Naive thymus-derived CD4-positive, alpha-beta T cell (primary cell): ENCODE results near the gene LIX1. TPM values are rescaled to one million over a fixed set of nuclear protein-coding genes. Genes with fewer than 3 reads are reported as not detected.

Source experiments
- ATAC-seq: fragments of 150-1000 bp; cut with Tn5 transposase; 2 replicates; pipeline ENCODE4 v1.10.0; 2021; ENCODE audit warnings: mild to moderate bottlenecking, moderate library complexity
- CTCF ChIA-PET: fragments of 350-600 bp; sonication (Branson Sonifier 250); formaldehyde crosslinking; loops from one replicate; lab custom pipeline; 2021; ENCODE audit warnings: antibody characterized with exemption; lab: Charles Lee
- POLR2A ChIA-PET: fragments of 350-600 bp; sonication (Branson Sonifier 250); formaldehyde crosslinking; loops from one replicate; lab custom pipeline; 2021; ENCODE audit warnings: antibody characterized with exemption, inconsistent platforms; lab: Charles Lee
- DNase-seq, 9 donors: peaks; one replicate each; pipeline versions ENCODE4 v3.0.0 to v3.0.0-alpha.2; 2020 to 2022; ENCODE audit warnings: mixed read lengths in 1 of 9
- H3K27ac ChIP-seq: one replicate; pipeline ENCODE4 v1.7.0; 2013; ENCODE audit warnings: mild to moderate bottlenecking, low read depth, low read length, moderate library complexity
- H3K27me3 ChIP-seq, 2 donors: one replicate each; pipeline ENCODE4 v1.7.0; 2013; ENCODE audit warnings: low read length in 2 of 2, mild to moderate bottlenecking in 2 of 2, moderate library complexity in 2 of 2; ENCODE audit not compliant: control insufficient read depth in 2 of 2, insufficient read depth in 2 of 2
- H3K36me3 ChIP-seq, 3 experiments: 1 replicate in 2 of 3; 2 replicates in 1 of 3; pipeline ENCODE4 v1.7.0; 2013; ENCODE audit warnings: low read length in 3 of 3, mild to moderate bottlenecking in 3 of 3, moderate library complexity in 1 of 3; ENCODE audit not compliant: insufficient read depth in 3 of 3, control insufficient read depth in 2 of 3
- H3K4me1 ChIP-seq, 2 donors: one replicate each; pipeline ENCODE4 v1.7.0; 2013; ENCODE audit warnings: low read length in 2 of 2, mild to moderate bottlenecking in 2 of 2, moderate library complexity in 1 of 2; ENCODE audit not compliant: control insufficient read depth in 2 of 2, insufficient read depth in 2 of 2
- H3K4me3 ChIP-seq: 2 replicates; pipeline ENCODE4 v1.7.0; 2013; ENCODE audit warnings: mild to moderate bottlenecking, low read length
- H3K9me3 ChIP-seq, 3 experiments: 1 replicate in 2 of 3; 2 replicates in 1 of 3; pipeline ENCODE4 v1.7.0; 2013; ENCODE audit warnings: low read length in 3 of 3; ENCODE audit not compliant: control insufficient read depth in 2 of 3
- H3K27ac Mint-ChIP-seq, 9 donors: one replicate each; pipeline ENCODE4 v1.8.0; 2020 to 2022; ENCODE audit warnings: mixed read lengths in 9 of 9, mild to moderate bottlenecking in 8 of 9, moderate library complexity in 5 of 9, inconsistent platforms in 2 of 9
- H3K27me3 Mint-ChIP-seq, 5 donors: one replicate each; pipeline ENCODE4 v1.8.0; 2021 to 2022; ENCODE audit warnings: mixed read lengths in 5 of 5, mild to moderate bottlenecking in 1 of 5
- H3K36me3 Mint-ChIP-seq, 5 donors: one replicate each; pipeline ENCODE4 v1.8.0; 2020 to 2022; ENCODE audit warnings: mixed read lengths in 5 of 5, mild to moderate bottlenecking in 3 of 5, inconsistent platforms in 1 of 5
- H3K4me1 Mint-ChIP-seq, 7 donors: one replicate each; pipeline ENCODE4 v1.8.0; 2020 to 2022; ENCODE audit warnings: mixed read lengths in 7 of 7, mild to moderate bottlenecking in 3 of 7, inconsistent platforms in 1 of 7
- H3K4me3 Mint-ChIP-seq, 10 donors: one replicate each; pipeline ENCODE4 v1.8.0; 2020 to 2022; ENCODE audit warnings: mild to moderate bottlenecking in 10 of 10, mixed read lengths in 10 of 10, moderate library complexity in 6 of 10, inconsistent platforms in 2 of 10
- H3K9me3 Mint-ChIP-seq, 11 donors: one replicate each; pipeline ENCODE4 v1.8.0; 2020 to 2022; ENCODE audit warnings: mixed read lengths in 11 of 11, mild to moderate bottlenecking in 4 of 11, inconsistent platforms in 1 of 11, moderate library complexity in 1 of 11
- intact Hi-C, 2 donors: fragments of 100-400 bp; cut with micrococcal nuclease; formaldehyde crosslinking; loops; one replicate each; pipeline ENCODE4 v1.15.1; 2023
- polyA plus RNA-seq, 2 donors: library from polyadenylated mRNA; unstranded; fragments of 300-500 nt; fragmentation: Illumina TruSeq; gene quantifications; one replicate each; pipeline ENCODE4 v1.2.3, GENCODE V29; 2021
- total RNA-seq, 6 experiments: library from RNA in 5 of 6; stranded (reverse) in 5 of 6; gene quantifications; 1 replicate in 5 of 6; 2 replicates in 1 of 6; pipeline ENCODE4 v1.2.3 and lab custom pipeline; 2021 to 2026

Gene LIX1
- total and polyA plus RNA-seq, 7 experiments from 2014 or later = not detected

GRCh38 chr5:97062046-97062445 lies 80.4 kb downstream of the LIX1 start:
- no peaks in the 10 kb centered on the region for H3K36me3 ChIP-seq
- no peak overlapping the region for H3K4me3 Mint-ChIP-seq
- DNase-seq (no peak), ATAC-seq (no peak)
- H3K9me3 ChIP-seq = no peaks in the 10 kb centered on the region
- H3K36me3 Mint-ChIP-seq = peaks cover 0 to 15% (median 12%) of the 10 kb centered on the region in 5 donors
- peaks cover 0 to 23% (median 10%) of the 10 kb centered on the region in 11 donors for H3K9me3 Mint-ChIP-seq
- H3K4me3 ChIP-seq = no peak overlapping the region
- H3K27me3 Mint-ChIP-seq = peaks cover 0 to 38% (median 0%) of the 10 kb centered on the region in 5 donors
- H3K4me1 ChIP-seq = no peaks in the 10 kb centered on the region
- POLR2A ChIA-PET = no interaction called here
- H3K4me1 Mint-ChIP-seq = no peaks in the 10 kb centered on the region
- CTCF ChIA-PET = no interaction called here
- no peak overlapping the region for H3K27ac Mint-ChIP-seq
- H3K27me3 ChIP-seq = no peaks in the 10 kb centered on the region
- H3K27ac ChIP-seq = no peak overlapping the region
- intact Hi-C loops = no loop called here

GRCh38 chr5:97056263-97056662 lies 86.1 kb downstream of the LIX1 start:
- CTCF ChIA-PET = no interaction called here
- peaks cover 0 to 18% (median 12%) of the 10 kb centered on the region in 5 donors for H3K36me3 Mint-ChIP-seq

GRCh38 chr5:97049175-97049574 lies 93.2 kb downstream of the LIX1 start:
- POLR2A ChIA-PET = interaction anchor here (0.6 kb wide), 1 partner anchor 55 kb away, joined by 3 read pairs; no protein-coding TSS in a partner anchor
- Histone ChIP-seq H3K36me3 (no peaks in the 10 kb centered on the region), H3K4me1 (no peaks in the 10 kb centered on the region), H3K9me3 (no peaks in the 10 kb centered on the region), H3K27ac (no peak overlapping the region), H3K4me3 (no peak overlapping the region), H3K27me3 (no peaks in the 10 kb centered on the region)
- ATAC-seq (no peak), DNase-seq (no peak)
- H3K27ac Mint-ChIP-seq = no peak overlapping the region
- H3K27me3 Mint-ChIP-seq = peaks cover 0 to 57% (median 0%) of the 10 kb centered on the region in 5 donors
- peaks cover 0 to 5% (median 0%) of the 10 kb centered on the region in 5 donors for H3K36me3 Mint-ChIP-seq
- peaks cover 0 to 9% (median 0%) of the 10 kb centered on the region in 11 donors for H3K9me3 Mint-ChIP-seq
- no peak overlapping the region for H3K4me3 Mint-ChIP-seq
- CTCF ChIA-PET = no interaction called here
- H3K4me1 Mint-ChIP-seq = peaks cover 0 to 5% (median 0%) of the 10 kb centered on the region in 7 donors
- intact Hi-C loops = no loop called here

More at GRCh38 chr5:97056263-97056662, 86.1 kb downstream of the LIX1 start:
- Mint-ChIP-seq H3K27me3 (peaks cover 0 to 62% (median 4%) of the 10 kb centered on the region in 5 donors), H3K9me3 (peaks cover 4 to 29% (median 10%) of the 10 kb centered on the region in 11 donors), H3K27ac (no peak overlapping the region), H3K4me3 (no peak overlapping the region), H3K4me1 (peaks cover 0 to 2% (median 0%) of the 10 kb centered on the region in 7 donors)
- H3K27ac ChIP-seq = no peak overlapping the region
- no peak for DNase-seq
- H3K36me3 ChIP-seq = no peaks in the 10 kb centered on the region
- no peaks in the 10 kb centered on the region for H3K27me3 ChIP-seq
- POLR2A ChIA-PET = no interaction called here
- ATAC-seq = no peak
- no peaks in the 10 kb centered on the region for H3K9me3 ChIP-seq
- H3K4me1 ChIP-seq = no peaks in the 10 kb centered on the region
- intact Hi-C loops = no loop called here
- H3K4me3 ChIP-seq = no peak overlapping the region

- H3K9me3 ChIP-seq = no peaks in the 10 kb centered on the region
- no peak overlapping the region for H3K27ac Mint-ChIP-seq
- H3K27ac ChIP-seq = no peak overlapping the region
- H3K4me3 Mint-ChIP-seq = no peak overlapping the region
- H3K4me1 ChIP-seq = no peaks in the 10 kb centered on the region
- intact Hi-C loops = loop anchor here in 1 of 2 donors (2.0 kb wide), 1 partner anchor 294 kb away; no protein-coding TSS in a partner anchor
- ChIA-PET POLR2A (interaction anchor here (0.6 kb wide), 1 partner anchor 1168 kb away, joined by 4 read pairs; no protein-coding TSS in a partner anchor), CTCF (interaction anchor here (1.2 kb wide), 1 partner anchor 28 kb away, joined by 4 read pairs; no protein-coding TSS in a partner anchor)
- H3K36me3 ChIP-seq = no peaks in the 10 kb centered on the region
- no peaks in the 10 kb centered on the region for H3K27me3 ChIP-seq
- H3K27me3 Mint-ChIP-seq = peaks cover 0 to 36% (median 0%) of the 10 kb centered on the region in 5 donors
- H3K36me3 Mint-ChIP-seq = peaks cover 0 to 3% (median 0%) of the 10 kb centered on the region in 5 donors
- ATAC-seq = no peak
- no peak overlapping the region for H3K4me3 ChIP-seq
- no peak for DNase-seq
- peaks cover 0 to 5% (median 0%) of the 10 kb centered on the region in 11 donors for H3K9me3 Mint-ChIP-seq
- peaks cover 0 to 7% (median 0%) of the 10 kb centered on the region in 7 donors for H3K4me1 Mint-ChIP-seq
Measured at GRCh38 chr5:97047076-97047475, 95.3 kb downstream of the LIX1 start.

GRCh38 chr5:97046270-97046982 lies 96.0 kb downstream of the LIX1 start:
- Histone ChIP-seq H3K27me3 (no peaks in the 10 kb centered on the region), H3K9me3 (no peaks in the 10 kb centered on the region), H3K36me3 (no peaks in the 10 kb centered on the region), H3K4me1 (no peaks in the 10 kb centered on the region), H3K4me3 (no peak overlapping the region), H3K27ac (no peak overlapping the region)
- DNase-seq = peak in 1 of 9 donors; percentile 9
- Mint-ChIP-seq H3K36me3 (peaks cover 0 to 3% (median 0%) of the 10 kb centered on the region in 5 donors), H3K27ac (peak overlapping the region in 1 of 9 donors; percentile 35), H3K9me3 (peaks cover 0 to 2% (median 0%) of the 10 kb centered on the region in 11 donors), H3K4me1 (peaks cover 0 to 7% (median 0%) of the 10 kb centered on the region in 7 donors), H3K4me3 (no peak overlapping the region), H3K27me3 (peaks cover 0 to 31% (median 0%) of the 10 kb centered on the region in 5 donors)
- intact Hi-C loops = loop anchor here (1.0 to 2.0 kb wide), 2 partner anchors 177 to 294 kb away; no protein-coding TSS in a partner anchor
- ATAC-seq = no peak
- POLR2A ChIA-PET = interaction anchor here (0.6 kb wide), 1 partner anchor 1167 kb away, joined by 4 read pairs; no protein-coding TSS in a partner anchor
- CTCF ChIA-PET = interaction anchor here (0.7 to 1.3 kb wide), 2 partner anchors 177 to 265 kb away, joined by 3 read pairs; no protein-coding TSS in a partner anchor

- CTCF ChIA-PET = interaction anchor here (1.0 kb wide), 1 partner anchor 173 kb away, joined by 4 read pairs; no protein-coding TSS in a partner anchor
- intact Hi-C loops = no loop called here
- no peaks in the 10 kb centered on the region for H3K4me1 ChIP-seq
- no peak overlapping the region for H3K27ac Mint-ChIP-seq
- H3K4me3 ChIP-seq = no peak overlapping the region
- H3K36me3 Mint-ChIP-seq = no peaks in the 10 kb centered on the region
- DNase-seq (no peak), ATAC-seq (peak; percentile 16)
- no peaks in the 10 kb centered on the region for H3K36me3 ChIP-seq
- H3K9me3 Mint-ChIP-seq = no peaks in the 10 kb centered on the region
- H3K4me1 Mint-ChIP-seq = peaks cover 0 to 4% (median 0%) of the 10 kb centered on the region in 7 donors
- H3K9me3 ChIP-seq = no peaks in the 10 kb centered on the region
- no peak overlapping the region for H3K27ac ChIP-seq
- H3K4me3 Mint-ChIP-seq = no peak overlapping the region
- POLR2A ChIA-PET = no interaction called here
- peaks cover 0 to 21% (median 0%) of the 10 kb centered on the region in 5 donors for H3K27me3 Mint-ChIP-seq
- H3K27me3 ChIP-seq = no peaks in the 10 kb centered on the region
Measured at GRCh38 chr5:97044052-97044451, 98.4 kb downstream of the LIX1 start.
